ENCODE data around the gene MYG1.
"Not testable (repeated sequence)": the region's sequence is repeated elsewhere in the genome, so short reads cannot be mapped to it uniquely, and the experiment has no call there.

Gene MYG1

GRCh38 chr12:53288322-53288721 is 11.2 kb upstream of the MYG1 start:
- no peak overlapping the region for H3K27ac ChIP-seq (ENCODE audit: low read length)
- H3K9me3 ChIP-seq (ENCODE audit: control insufficient read depth in 2 of 2, low read length in 2 of 2), result no peaks in the 10 kb centered on the region
- H3K4me3 ChIP-seq (ENCODE audit: low read length in 2 of 2), result no peak overlapping the region
- H3K27me3 ChIP-seq (ENCODE audit: control insufficient read depth in 1 of 2, insufficient read depth in 2 of 2, low read length in 2 of 2), result no peaks in the 10 kb centered on the region
- H3K36me3 ChIP-seq (ENCODE audit: control insufficient read depth in 2 of 2, insufficient read depth in 2 of 2, low read length in 2 of 2), result no peaks in the 10 kb centered on the region
- no peak overlapping the region for H3K9ac ChIP-seq (ENCODE audit: low read length in 2 of 2)
- peaks cover 3% of the 10 kb centered on the region for H3K4me1 ChIP-seq (ENCODE audit: control insufficient read depth, insufficient read depth, low read length)

- Histone ChIP-seq H3K27me3 (ENCODE audit: control insufficient read depth in 1 of 2, insufficient read depth in 2 of 2, low read length in 2 of 2) (no peaks in the 10 kb centered on the region), H3K27ac (ENCODE audit: low read length) (no peak overlapping the region), H3K36me3 (ENCODE audit: control insufficient read depth in 2 of 2, insufficient read depth in 2 of 2, low read length in 2 of 2) (no peaks in the 10 kb centered on the region), H3K4me3 (ENCODE audit: low read length in 2 of 2) (no peak overlapping the region), H3K4me1 (ENCODE audit: control insufficient read depth, insufficient read depth, low read length) (peaks cover 9% of the 10 kb centered on the region), H3K9me3 (ENCODE audit: control insufficient read depth in 2 of 2, low read length in 2 of 2) (no peaks in the 10 kb centered on the region), H3K9ac (ENCODE audit: low read length in 2 of 2) (no peak overlapping the region)
Observed at GRCh38 chr12:53289891-53290290, 9.6 kb upstream of the MYG1 start.

GRCh38 chr12:53290661-53291060 is 8.8 kb upstream of the MYG1 start:
- H3K36me3 ChIP-seq (ENCODE audit: control insufficient read depth in 2 of 2, insufficient read depth in 2 of 2, low read length in 2 of 2), result no peaks in the 10 kb centered on the region
- no peaks in the 10 kb centered on the region for H3K9me3 ChIP-seq (ENCODE audit: control insufficient read depth in 2 of 2, low read length in 2 of 2)

GRCh38 chr12:53292426-53292825 is 7.1 kb upstream of the MYG1 start:
- no peak overlapping the region for H3K9ac ChIP-seq (ENCODE audit: low read length in 2 of 2)
- no peak overlapping the region for H3K27ac ChIP-seq (ENCODE audit: low read length)
- peaks cover 30% of the 10 kb centered on the region for H3K4me1 ChIP-seq (ENCODE audit: control insufficient read depth, insufficient read depth, low read length)
- H3K36me3 ChIP-seq (ENCODE audit: control insufficient read depth in 2 of 2, insufficient read depth in 2 of 2, low read length in 2 of 2), result peaks cover 0 to under 1% of the 10 kb centered on the region in 2 donors
- no peaks in the 10 kb centered on the region for H3K9me3 ChIP-seq (ENCODE audit: control insufficient read depth in 2 of 2, low read length in 2 of 2)
- H3K4me3 ChIP-seq (ENCODE audit: low read length in 2 of 2), result no peak overlapping the region
- H3K27me3 ChIP-seq (ENCODE audit: control insufficient read depth in 1 of 2, insufficient read depth in 2 of 2, low read length in 2 of 2), result no peaks in the 10 kb centered on the region

More at GRCh38 chr12:53290661-53291060, 8.8 kb upstream of the MYG1 start:
- no peak overlapping the region for H3K27ac ChIP-seq (ENCODE audit: low read length)
- H3K4me1 ChIP-seq (ENCODE audit: control insufficient read depth, insufficient read depth, low read length), result peaks cover 12% of the 10 kb centered on the region
- no peak overlapping the region for H3K9ac ChIP-seq (ENCODE audit: low read length in 2 of 2)
- H3K27me3 ChIP-seq (ENCODE audit: control insufficient read depth in 1 of 2, insufficient read depth in 2 of 2, low read length in 2 of 2), result no peaks in the 10 kb centered on the region
- no peak overlapping the region for H3K4me3 ChIP-seq (ENCODE audit: low read length in 2 of 2)

GRCh38 chr12:53295070-53295890 is 4.2 kb upstream of the MYG1 start, which contains the start of gene PFDN5:
TSS of gene PFDN5 (plus strand) at chr12:53295542. CDS start at chr12:53295568, 26 bp downstream.
- Histone ChIP-seq H3K4me3 (ENCODE audit: low read length in 2 of 2) (peak within 1 kb of the TSS; percentile 94 to 100), H3K36me3 (ENCODE audit: control insufficient read depth in 2 of 2, insufficient read depth in 2 of 2, low read length in 2 of 2) (peaks cover 5 to 8% of the 10 kb centered on the region in 2 donors), H3K9ac (ENCODE audit: low read length in 2 of 2) (peak within 1 kb of the TSS; percentile 82 to 99), H3K27me3 (ENCODE audit: control insufficient read depth in 1 of 2, insufficient read depth in 2 of 2, low read length in 2 of 2) (no peaks in the 10 kb centered on the region), H3K27ac (ENCODE audit: low read length) (peak within 1 kb of the TSS; percentile 89), H3K4me1 (ENCODE audit: control insufficient read depth, insufficient read depth, low read length) (peaks cover 46% of the 10 kb centered on the region), H3K9me3 (ENCODE audit: control insufficient read depth in 2 of 2, low read length in 2 of 2) (no peaks in the 10 kb centered on the region)

- H3K9me3 ChIP-seq (ENCODE audit: control insufficient read depth in 2 of 2, low read length in 2 of 2), result no peaks in the 10 kb centered on the region
- H3K36me3 ChIP-seq (ENCODE audit: control insufficient read depth in 2 of 2, insufficient read depth in 2 of 2, low read length in 2 of 2), result peaks cover 5 to 8% of the 10 kb centered on the region in 2 donors
- H3K9ac ChIP-seq (ENCODE audit: low read length in 2 of 2), result peak overlapping the region; percentile 82 to 99
- H3K27ac ChIP-seq (ENCODE audit: low read length), result peak overlapping the region; percentile 89
- no peaks in the 10 kb centered on the region for H3K27me3 ChIP-seq (ENCODE audit: control insufficient read depth in 1 of 2, insufficient read depth in 2 of 2, low read length in 2 of 2)
- peaks cover 51% of the 10 kb centered on the region for H3K4me1 ChIP-seq (ENCODE audit: control insufficient read depth, insufficient read depth, low read length)
- peak overlapping the region; percentile 94 to 100 for H3K4me3 ChIP-seq (ENCODE audit: low read length in 2 of 2)
Observed at GRCh38 chr12:53295891-53296219, 3.6 kb upstream of the MYG1 start.

GRCh38 chr12:53297106-53297505 is 2.4 kb upstream of the MYG1 start:
- H3K4me3 ChIP-seq (ENCODE audit: low read length in 2 of 2); H3K9ac ChIP-seq (ENCODE audit: low read length in 2 of 2); H3K36me3 ChIP-seq (ENCODE audit: control insufficient read depth in 2 of 2, insufficient read depth in 2 of 2, low read length in 2 of 2); H3K9me3 ChIP-seq (ENCODE audit: control insufficient read depth in 2 of 2, low read length in 2 of 2); H3K27me3 ChIP-seq (ENCODE audit: control insufficient read depth in 1 of 2, insufficient read depth in 2 of 2, low read length in 2 of 2); H3K27ac ChIP-seq (ENCODE audit: low read length): not testable (repeated sequence)
- peaks cover 58% of the 10 kb centered on the region for H3K4me1 ChIP-seq (ENCODE audit: control insufficient read depth, insufficient read depth, low read length)

- Histone ChIP-seq H3K36me3 (ENCODE audit: control insufficient read depth in 2 of 2, insufficient read depth in 2 of 2, low read length in 2 of 2) (peaks cover 15 to 17% of the 10 kb centered on the region in 2 donors), H3K4me1 (ENCODE audit: control insufficient read depth, insufficient read depth, low read length) (peaks cover 63% of the 10 kb centered on the region), H3K27ac (ENCODE audit: low read length) (no peak overlapping the region), H3K9me3 (ENCODE audit: control insufficient read depth in 2 of 2, low read length in 2 of 2) (no peaks in the 10 kb centered on the region), H3K9ac (ENCODE audit: low read length in 2 of 2) (no peak overlapping the region), H3K27me3 (ENCODE audit: control insufficient read depth in 1 of 2, insufficient read depth in 2 of 2, low read length in 2 of 2) (no peaks in the 10 kb centered on the region), H3K4me3 (ENCODE audit: low read length in 2 of 2) (no peak overlapping the region)
Observed at GRCh38 chr12:53298164-53298563, 1.3 kb upstream of the MYG1 start.

GRCh38 chr12:53299101-53299453 is 418 bp upstream of the MYG1 start:
- Histone ChIP-seq H3K27ac (ENCODE audit: low read length) (peak overlapping the region; percentile 55), H3K36me3 (ENCODE audit: control insufficient read depth in 2 of 2, insufficient read depth in 2 of 2, low read length in 2 of 2) (peaks cover 20 to 22% of the 10 kb centered on the region in 2 donors), H3K9ac (ENCODE audit: low read length in 2 of 2) (no peak overlapping the region), H3K27me3 (ENCODE audit: control insufficient read depth in 1 of 2, insufficient read depth in 2 of 2, low read length in 2 of 2) (no peaks in the 10 kb centered on the region), H3K4me3 (ENCODE audit: low read length in 2 of 2) (peak overlapping the region; percentile 94 to 95), H3K4me1 (ENCODE audit: control insufficient read depth, insufficient read depth, low read length) (peaks cover 63% of the 10 kb centered on the region), H3K9me3 (ENCODE audit: control insufficient read depth in 2 of 2, low read length in 2 of 2) (no peaks in the 10 kb centered on the region)

- Histone ChIP-seq H3K27me3 (ENCODE audit: control insufficient read depth in 1 of 2, insufficient read depth in 2 of 2, low read length in 2 of 2) (no peaks in the 10 kb centered on the region), H3K4me3 (ENCODE audit: low read length in 2 of 2) (peak overlapping the region; percentile 94 to 95), H3K9ac (ENCODE audit: low read length in 2 of 2) (peak overlapping the region; percentile 70 to 91), H3K36me3 (ENCODE audit: control insufficient read depth in 2 of 2, insufficient read depth in 2 of 2, low read length in 2 of 2) (peaks cover 21 to 23% of the 10 kb centered on the region in 2 donors), H3K27ac (ENCODE audit: low read length) (peak overlapping the region; percentile 55), H3K4me1 (ENCODE audit: control insufficient read depth, insufficient read depth, low read length) (peaks cover 55% of the 10 kb centered on the region), H3K9me3 (ENCODE audit: control insufficient read depth in 2 of 2, low read length in 2 of 2) (no peaks in the 10 kb centered on the region)
Observed at GRCh38 chr12:53300187-53300586, 692 bp downstream of the MYG1 start.

GRCh38 chr12:53302903-53303302 is 3.4 kb downstream of the MYG1 start:
- no peak overlapping the region for H3K9ac ChIP-seq (ENCODE audit: low read length in 2 of 2)
- peaks cover 44% of the 10 kb centered on the region in 2 donors for H3K36me3 ChIP-seq (ENCODE audit: control insufficient read depth in 2 of 2, insufficient read depth in 2 of 2, low read length in 2 of 2)
- no peaks in the 10 kb centered on the region for H3K9me3 ChIP-seq (ENCODE audit: control insufficient read depth in 2 of 2, low read length in 2 of 2)
- H3K4me1 ChIP-seq (ENCODE audit: control insufficient read depth, insufficient read depth, low read length), result peaks cover 33% of the 10 kb centered on the region
- no peak overlapping the region for H3K4me3 ChIP-seq (ENCODE audit: low read length in 2 of 2)
- H3K27ac ChIP-seq (ENCODE audit: low read length), result no peak overlapping the region
- H3K27me3 ChIP-seq (ENCODE audit: control insufficient read depth in 1 of 2, insufficient read depth in 2 of 2, low read length in 2 of 2), result no peaks in the 10 kb centered on the region
